NCI-H82 (cell line): ENCODE results near the gene ZNF532.
A peak's percentile ranks its signal among the peaks of the same experiment; 100 is the strongest.
"Not testable (repeated sequence)": the region's sequence is repeated elsewhere in the genome, so short reads cannot be mapped to it uniquely, and the experiment has no call there.

Experiments
- DNase-seq: peaks from one replicate; lab custom pipeline; 2025; lab: John Stamatoyannopoulos, UW

Gene ZNF532

DNA sequence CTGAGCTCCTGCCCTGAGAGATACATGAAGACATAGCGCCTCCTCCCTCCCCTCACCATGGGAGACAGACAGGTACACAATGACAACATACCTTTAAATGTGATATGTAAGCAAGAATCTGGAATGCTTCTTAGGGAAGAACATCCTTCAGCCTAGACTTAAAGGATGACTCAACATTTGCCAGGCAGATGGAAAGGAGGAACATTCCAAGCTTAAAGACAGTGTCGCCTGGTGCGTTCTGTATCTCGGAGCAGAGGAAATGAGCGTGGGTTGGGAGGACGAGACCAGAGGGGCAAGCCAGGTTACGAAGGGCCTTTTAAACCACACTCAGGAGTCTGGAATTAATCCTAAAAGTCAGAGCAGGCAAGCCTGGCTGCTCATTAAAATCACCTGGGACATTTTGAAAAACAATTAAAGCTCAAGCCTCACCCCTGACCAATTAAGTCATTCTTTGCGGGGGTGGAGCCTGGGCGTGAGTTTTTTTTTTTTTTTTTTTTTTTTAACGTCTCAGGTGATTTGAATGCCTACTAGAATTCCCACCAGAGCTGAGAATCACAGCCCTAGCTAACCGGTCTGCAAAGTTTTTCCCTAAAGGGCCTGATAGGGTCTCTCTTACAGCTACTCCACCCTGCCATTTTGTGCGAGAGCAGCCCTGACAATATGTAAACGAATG is 143.8 kb downstream of the ZNF532 start:
- DNase-seq = peak; percentile 18

DNA sequence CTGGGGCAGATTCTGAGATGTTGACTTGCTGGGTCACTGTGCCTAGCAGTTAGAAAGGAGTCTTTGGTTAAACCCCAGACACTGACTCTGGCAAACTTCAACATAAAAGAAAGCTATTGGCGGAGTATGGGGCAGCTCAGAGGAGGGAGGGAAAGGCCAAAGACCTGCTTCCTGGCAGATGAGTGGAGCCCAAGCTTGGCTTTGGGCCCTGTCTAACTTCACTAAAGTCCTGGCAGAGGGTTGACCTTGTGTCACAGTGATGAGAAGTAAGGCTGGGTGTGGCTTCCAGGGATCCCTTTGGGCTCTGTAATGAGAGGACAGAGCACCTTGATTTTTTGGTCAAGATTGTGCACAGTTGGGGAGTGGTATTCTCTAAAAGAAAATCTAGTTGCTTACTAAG is 145.2 kb downstream of the ZNF532 start:
- no peak for DNase-seq

DNA sequence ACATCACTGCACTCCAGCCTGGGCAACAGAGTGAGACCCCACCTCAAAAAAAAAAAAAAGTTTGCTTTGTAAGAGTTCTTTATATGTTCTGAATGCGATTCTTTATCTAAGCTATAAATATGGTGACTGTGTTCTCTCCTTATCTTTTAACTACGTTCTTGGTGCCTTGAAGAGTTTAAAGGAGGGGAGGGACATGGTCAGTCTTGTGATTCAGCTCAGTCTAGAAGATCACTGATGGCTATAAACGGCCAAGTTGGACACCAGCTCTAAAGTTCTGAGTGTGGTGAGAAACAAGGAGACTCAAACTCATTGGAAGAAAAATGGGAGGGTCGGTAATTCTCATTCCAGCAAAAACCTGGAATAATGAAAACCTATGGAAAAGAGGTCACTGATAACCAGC is 146.6 kb downstream of the ZNF532 start:
- DNase-seq = no peak

GRCh38 chr18:59011786-59012185 is 147.1 kb downstream of the ZNF532 start:
- DNase-seq = no peak

- DNase-seq = no peak
Observed at GRCh38 chr18:59012815-59013705, 148.4 kb downstream of the ZNF532 start.

DNA sequence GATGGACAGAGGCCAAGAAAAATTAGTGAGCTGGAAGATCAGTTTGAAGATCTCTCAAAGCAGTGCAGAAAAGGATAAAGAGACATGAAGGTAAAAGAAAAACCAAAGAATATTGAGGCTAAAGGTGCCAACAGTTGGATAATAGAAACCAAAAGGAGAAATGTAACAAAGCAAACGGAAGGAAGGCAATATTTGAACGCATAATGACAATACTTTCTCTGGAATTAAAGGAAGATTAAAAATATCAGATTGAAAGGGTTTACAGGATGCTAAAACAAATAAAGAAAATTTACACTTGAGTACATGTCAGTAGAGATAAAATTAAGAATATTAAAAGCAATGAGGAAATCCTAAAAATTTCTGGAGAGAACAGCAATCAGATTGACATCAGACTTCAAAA is 149.1 kb downstream of the ZNF532 start:
- no peak for DNase-seq

- DNase-seq = no peak
Observed at GRCh38 chr18:59015531-59016152, 151.0 kb downstream of the ZNF532 start.

- peak; percentile 97 for DNase-seq
Observed at GRCh38 chr18:59021500-59021899, 156.8 kb downstream of the ZNF532 start.

DNA sequence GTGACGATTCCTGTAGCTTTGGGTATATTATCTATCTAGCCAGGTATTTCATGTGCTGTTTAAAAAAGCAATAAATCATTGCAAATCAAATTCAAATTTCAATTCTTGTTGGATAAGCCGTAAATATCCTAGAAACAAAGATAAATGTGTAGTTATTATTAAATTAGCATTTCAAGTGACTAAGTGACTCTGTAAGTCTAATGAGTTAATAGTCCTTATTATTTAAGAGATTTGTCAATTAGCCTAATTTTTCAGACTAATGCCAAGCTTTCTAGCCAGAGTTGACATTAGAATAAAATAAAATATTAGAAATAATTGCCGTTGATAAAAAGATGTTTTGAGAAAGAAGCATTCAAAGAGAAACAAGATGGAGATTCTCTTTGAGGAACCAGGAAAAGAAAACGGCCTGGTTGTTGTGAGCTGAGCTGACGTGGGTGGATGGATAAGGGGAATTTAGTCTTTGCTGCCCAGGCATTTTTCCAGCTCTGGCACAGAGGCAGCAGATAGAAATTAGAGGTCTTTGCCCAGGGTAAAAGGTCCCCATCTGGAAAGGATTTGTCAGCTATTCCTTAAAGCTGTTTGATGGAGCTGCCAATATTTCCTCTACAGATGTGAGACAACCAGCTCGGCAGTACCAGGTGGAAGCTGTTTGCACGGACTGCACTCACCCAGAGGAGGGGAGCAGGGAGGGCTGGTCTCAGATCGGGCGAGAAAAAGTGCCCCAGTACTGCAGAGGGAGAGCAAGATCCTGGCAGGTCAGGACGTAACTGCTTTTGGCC is 157.7 kb downstream of the ZNF532 start:
- peak; percentile 79 for DNase-seq

GRCh38 chr18:59024829-59025228 is 160.2 kb downstream of the ZNF532 start:
- no peak for DNase-seq

- not testable (repeated sequence) for DNase-seq
Observed at GRCh38 chr18:59025532-59025931, 160.9 kb downstream of the ZNF532 start.

DNA sequence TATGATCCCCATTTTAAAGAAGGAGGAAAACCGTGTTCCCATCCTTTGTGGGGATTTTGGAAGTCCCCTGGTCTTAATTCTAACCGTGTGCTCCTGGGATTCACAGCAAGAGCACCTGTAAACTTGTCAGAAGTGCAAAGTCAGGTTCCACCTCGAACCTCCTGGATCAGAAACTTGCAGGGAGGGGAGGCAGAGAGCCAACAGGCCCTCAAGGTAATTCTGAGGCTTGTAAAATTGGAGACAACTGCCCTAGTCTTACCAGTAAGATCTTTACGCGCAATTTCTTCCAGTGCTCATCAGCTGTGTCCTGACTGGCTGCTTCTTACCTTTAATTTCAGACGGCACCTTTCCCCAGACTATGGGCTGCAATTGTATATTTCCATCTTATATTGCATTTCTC is 161.7 kb downstream of the ZNF532 start:
- DNase-seq = no peak

- no peak for DNase-seq
Observed at GRCh38 chr18:59026831-59027410, 162.2 kb downstream of the ZNF532 start.

DNA sequence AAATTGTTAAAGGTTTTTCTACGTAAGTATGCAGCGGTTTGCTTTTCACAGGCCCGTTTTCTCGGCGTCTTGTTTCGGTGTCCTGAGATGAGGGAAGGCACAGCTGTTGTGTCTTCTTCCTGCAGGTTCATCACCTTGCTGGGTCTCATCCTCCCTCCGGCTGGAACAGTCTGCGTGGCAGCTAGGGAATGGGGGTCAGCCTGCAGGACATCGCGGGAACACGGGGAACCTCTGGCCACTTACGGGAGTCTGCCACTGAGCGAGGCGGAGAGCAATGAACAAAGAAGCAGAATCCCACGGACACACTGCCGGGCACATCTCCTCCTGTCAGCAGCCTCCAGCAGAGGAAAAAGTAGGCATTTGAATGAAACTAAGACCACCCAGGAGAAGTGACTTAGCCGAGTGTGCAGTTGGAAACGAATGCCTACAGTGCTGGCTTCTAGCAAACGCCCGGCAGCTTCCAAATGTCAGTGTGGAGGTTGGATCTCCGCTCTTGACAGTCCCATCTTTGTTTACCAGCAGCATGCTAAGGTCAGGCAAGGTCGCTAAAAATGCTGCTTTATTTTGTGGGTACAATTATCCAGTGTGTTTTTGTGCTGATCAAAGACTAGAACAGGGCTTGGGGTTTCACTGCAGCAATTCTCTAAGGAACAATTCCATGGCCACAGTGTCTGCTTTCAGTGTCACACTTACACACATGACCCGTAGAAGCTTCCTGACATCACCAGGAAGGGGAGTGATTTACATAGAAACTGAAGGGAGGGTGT is 165.2 kb downstream of the ZNF532 start:
- no peak for DNase-seq

- no peak for DNase-seq
Observed at GRCh38 chr18:59032308-59032707, 167.6 kb downstream of the ZNF532 start.

DNA sequence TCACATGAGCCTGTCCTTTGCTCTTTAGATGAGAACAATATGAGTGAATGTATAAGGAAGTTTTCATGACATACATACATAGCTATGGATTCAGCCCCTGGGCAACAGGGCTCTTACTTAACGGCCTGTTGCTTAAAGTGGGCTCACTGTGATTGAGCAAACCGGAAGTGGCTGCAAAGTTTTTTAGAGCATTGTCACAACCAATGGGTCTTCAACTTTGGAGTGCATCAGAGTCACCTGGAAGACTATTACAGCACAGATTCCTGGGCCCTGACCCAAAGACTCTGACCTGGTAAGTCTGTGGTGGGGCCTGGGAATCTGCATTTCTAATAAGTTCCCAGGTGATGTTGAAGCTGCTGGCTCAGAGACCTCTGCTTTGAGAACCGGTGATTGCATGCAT is 168.7 kb downstream of the ZNF532 start:
- DNase-seq = no peak

GRCh38 chr18:59033974-59034373 is 169.3 kb downstream of the ZNF532 start:
- DNase-seq = no peak

DNA sequence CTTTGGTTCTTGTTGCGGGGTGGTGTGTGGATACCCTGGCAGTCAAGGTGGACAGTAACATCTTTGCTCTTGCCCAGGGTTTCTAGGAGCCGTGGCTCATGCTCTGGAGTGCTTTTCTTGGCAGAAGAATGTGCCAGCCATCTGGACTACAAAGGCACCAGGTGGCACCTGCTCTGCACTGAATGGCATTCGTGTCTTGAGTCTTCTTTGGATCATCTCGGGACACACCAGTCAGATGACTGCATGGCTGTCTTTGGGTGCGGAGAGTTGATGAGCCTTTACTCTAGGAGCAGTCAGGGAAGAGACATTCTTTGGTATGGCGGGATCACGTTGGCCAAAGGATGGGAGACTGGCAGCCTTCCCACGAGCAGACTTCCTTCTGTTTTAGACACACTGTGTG is 170.9 kb downstream of the ZNF532 start:
- DNase-seq = no peak
